ENCODE results near the gene HAPLN1.

Gene HAPLN1

DNA sequence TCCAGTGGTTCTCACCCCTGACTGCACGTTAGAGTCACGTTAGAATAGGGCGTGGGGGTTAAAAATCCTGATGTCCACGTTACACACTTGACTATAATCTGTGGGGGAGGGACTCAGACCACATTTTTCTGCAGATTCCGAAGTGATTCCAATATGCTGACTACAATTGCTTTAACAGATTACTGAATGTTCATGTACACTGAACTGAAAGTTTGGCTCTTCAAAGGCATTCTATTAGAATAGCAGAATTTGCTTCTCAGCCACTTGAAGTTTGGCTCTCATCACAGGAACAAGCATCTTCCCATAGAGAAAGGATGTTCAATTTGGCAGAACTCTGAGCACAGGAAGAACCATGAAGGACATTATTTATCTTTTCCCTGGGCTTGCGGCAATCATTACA lies 84.5 kb downstream of the HAPLN1 start:
- no peak for FAIRE-seq

GRCh38 chr5:83633285-83633684 lies 87.4 kb downstream of the HAPLN1 start:
- no peak for FAIRE-seq

DNA sequence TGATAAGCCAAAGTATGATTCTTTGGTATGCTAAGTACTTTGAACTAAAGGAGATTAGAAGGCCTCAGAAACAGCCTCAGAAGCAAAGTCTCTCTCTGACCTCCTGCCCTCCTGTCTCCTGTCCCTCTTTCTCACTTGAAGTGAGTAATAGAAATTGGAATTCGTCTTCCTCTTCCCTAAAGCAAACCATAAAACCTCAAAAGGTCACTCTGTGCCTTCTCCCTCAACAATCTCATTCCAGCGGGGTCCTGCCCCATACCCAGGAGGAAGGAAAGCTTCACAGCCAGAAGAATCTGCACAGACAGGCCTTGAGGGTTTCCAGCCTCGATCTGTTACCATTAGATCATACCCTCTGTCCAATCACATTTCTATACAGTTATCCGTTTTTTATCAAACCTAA lies 87.8 kb downstream of the HAPLN1 start:
- no peak for FAIRE-seq

GRCh38 chr5:83628360-83628759 lies 92.3 kb downstream of the HAPLN1 start:
- FAIRE-seq = no peak

GRCh38 chr5:83614841-83615240 lies 105.8 kb downstream of the HAPLN1 start:
- no peak for FAIRE-seq

- no peak for FAIRE-seq
Measured at GRCh38 chr5:83608122-83608521, 112.5 kb downstream of the HAPLN1 start.

DNA sequence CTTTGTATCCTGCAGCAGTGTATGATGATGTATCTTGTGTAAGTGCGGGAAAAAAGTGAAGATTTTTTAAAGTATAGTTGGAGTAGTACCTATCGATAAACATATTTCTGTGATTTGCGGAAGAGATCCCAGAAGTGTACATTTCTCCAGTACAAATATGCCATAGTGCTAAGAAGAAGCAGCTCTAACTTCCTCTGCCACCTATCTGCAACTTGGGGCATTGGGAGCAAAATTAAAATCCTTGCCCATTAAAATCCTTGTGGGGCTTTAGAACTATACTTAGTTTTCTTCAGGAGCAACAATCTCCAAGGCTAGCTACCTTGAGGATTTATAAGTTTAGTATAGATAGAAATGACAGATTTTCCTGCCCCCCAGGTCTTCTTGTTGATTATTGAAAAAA lies 125.4 kb downstream of the HAPLN1 start:
- FAIRE-seq = no peak

DNA sequence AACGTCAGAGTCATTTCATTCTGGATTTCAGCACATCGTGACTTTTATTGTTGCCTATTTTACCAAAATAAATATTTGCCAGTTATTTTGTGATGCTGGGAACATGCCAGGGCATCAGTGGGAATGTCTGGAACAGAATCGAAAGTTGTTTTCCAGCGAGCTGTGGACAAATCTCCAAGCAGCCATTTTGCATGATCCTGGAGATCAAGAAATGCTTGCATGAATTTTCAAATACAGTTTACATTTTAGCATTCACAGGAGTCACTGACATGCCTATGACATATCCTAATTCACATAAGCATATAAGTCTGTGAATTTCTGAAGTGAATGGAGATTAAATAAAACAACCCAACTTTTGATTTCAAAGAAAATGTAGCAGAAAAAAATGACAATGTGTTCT lies 129.7 kb downstream of the HAPLN1 start:
- FAIRE-seq = no peak

- FAIRE-seq = no peak
Measured at GRCh38 chr5:83589786-83590185, 130.9 kb downstream of the HAPLN1 start.
